ENCODE measurements around the gene GPANK1.
A peak's percentile ranks its signal among the peaks of the same experiment; 100 is the strongest.

GPANK1 gene

DNA sequence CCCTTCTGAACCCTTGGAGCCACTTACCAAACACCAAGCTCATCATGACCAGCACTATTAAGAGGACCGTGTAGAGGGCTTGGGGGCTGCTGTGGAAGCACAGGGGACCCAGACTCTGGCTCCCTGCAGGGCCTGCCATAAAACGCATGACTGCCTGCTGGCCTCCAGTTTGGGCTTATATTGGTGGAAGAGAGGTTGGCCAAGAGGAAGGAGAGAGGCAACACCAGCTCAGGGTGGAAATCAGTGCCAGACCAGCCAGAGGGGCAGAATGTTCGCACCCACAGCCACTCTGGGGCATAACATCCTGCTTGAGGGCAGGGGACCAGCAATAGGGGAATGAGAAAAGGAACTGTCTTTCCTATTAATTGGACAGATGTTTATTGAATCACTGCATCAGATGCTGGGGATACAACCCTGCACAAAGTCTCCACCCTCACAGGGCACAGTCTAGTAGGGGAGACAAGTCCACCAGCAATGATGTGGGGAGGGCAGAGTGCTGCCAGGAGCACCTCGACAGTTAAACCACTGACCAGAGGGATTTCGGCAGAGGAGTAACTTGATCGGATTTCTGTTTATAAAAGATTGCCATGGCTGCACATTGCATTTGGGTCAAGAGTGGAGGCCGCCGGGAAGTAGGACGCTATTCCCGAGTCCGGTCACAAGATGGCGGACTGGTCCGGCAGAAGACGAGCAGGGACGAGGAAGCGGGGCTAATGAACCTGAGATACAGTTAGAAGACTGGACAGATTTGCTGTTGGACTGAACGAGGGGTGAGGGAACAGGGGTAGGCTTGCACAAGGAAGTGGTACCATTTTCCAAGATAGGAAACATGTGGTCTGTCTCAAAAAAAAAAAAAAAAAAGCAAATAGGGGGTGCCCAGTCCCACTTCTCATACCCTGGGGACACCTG, 15.7 kb upstream of the GPANK1 start, which contains the start of gene LY6G5C:
TSS of gene LY6G5C (minus strand) at position 842 of the 909 bp plus-strand sequence. CDS start at position 148, 694 bp downstream.
- H3K9ac ChIP-seq (ENCODE audit: low read depth in 1 of 2, low read length in 2 of 2), result peak within 1 kb of the TSS; percentile 62 to 89
- H3K9me3 ChIP-seq (ENCODE audit: control insufficient read depth in 1 of 2, low read length in 2 of 2), result no peaks in the 10 kb centered on the region
- peak within 1 kb of the TSS; percentile 66 to 75 for H3K4me3 ChIP-seq (ENCODE audit: low read depth in 1 of 2, low read length in 2 of 2)
- peaks cover 3 to 6% of the 10 kb centered on the region in 2 donors for H3K36me3 ChIP-seq (ENCODE audit: control insufficient read depth in 1 of 2, insufficient read depth in 2 of 2, low read length in 2 of 2)
- H3K27me3 ChIP-seq (ENCODE audit: control insufficient read depth in 1 of 2, insufficient read depth in 2 of 2, low read length in 2 of 2), result no peaks in the 10 kb centered on the region
- H3K27ac ChIP-seq (ENCODE audit: low read depth, low read length), result peak within 1 kb of the TSS; percentile 63
- H3K4me1 ChIP-seq (ENCODE audit: control insufficient read depth in 1 of 2, insufficient read depth in 2 of 2, low read length in 2 of 2), result peaks cover 11 to 16% of the 10 kb centered on the region in 2 donors

DNA sequence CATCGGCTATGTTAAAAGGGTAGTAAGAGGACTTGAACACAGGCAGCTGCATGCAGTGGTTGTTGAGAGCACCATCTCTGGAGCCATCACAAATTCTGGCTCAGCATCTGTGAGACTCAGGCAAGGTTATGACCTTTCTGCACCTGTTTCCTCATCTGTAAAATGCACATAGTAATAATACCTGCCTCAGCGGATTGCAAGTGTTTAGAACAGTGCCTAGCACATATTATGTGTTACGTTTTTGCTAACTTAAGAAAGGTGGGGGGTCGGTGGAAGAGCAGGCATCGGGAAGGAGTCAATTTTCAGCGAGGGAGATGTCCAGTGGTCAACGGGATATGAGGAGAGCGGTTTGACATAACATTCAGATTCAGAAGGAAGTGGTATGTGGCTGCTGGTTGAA, 13.2 kb upstream of the GPANK1 start:
- Histone ChIP-seq H3K9me3 (ENCODE audit: control insufficient read depth in 1 of 2, low read length in 2 of 2) (no peaks in the 10 kb centered on the region), H3K27me3 (ENCODE audit: control insufficient read depth in 1 of 2, insufficient read depth in 2 of 2, low read length in 2 of 2) (no peaks in the 10 kb centered on the region), H3K9ac (ENCODE audit: low read depth in 1 of 2, low read length in 2 of 2) (no peak overlapping the region), H3K4me1 (ENCODE audit: control insufficient read depth in 1 of 2, insufficient read depth in 2 of 2, low read length in 2 of 2) (peaks cover 10 to 11% of the 10 kb centered on the region in 2 donors), H3K4me3 (ENCODE audit: low read depth in 1 of 2, low read length in 2 of 2) (no peak overlapping the region), H3K36me3 (ENCODE audit: control insufficient read depth in 1 of 2, insufficient read depth in 2 of 2, low read length in 2 of 2) (peaks cover 3 to 11% of the 10 kb centered on the region in 2 donors), H3K27ac (ENCODE audit: low read depth, low read length) (no peak overlapping the region)

DNA sequence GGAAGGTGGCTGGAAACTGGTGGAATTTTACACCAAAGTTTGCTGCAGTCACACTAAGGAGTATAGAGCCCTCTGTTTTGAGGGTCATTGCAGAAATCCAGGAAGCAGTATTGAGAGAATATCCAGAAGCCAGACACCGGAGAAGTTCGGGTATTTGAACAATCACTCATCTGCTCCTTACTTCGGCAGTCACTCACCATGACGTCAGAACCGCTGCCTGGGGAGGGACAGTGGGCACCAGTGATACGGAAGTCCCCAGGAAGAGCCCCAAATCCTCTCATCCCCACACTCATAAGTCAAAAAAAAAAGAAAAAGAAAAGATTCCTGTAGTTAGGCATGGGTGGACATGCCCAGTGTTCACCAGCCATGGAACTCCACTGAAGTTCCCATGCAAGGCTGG, 12.1 kb upstream of the GPANK1 start:
- Histone ChIP-seq H3K27ac (ENCODE audit: low read depth, low read length) (no peak overlapping the region), H3K9ac (ENCODE audit: low read depth in 1 of 2, low read length in 2 of 2) (no peak overlapping the region), H3K4me1 (ENCODE audit: control insufficient read depth in 1 of 2, insufficient read depth in 2 of 2, low read length in 2 of 2) (peaks cover 10 to 11% of the 10 kb centered on the region in 2 donors)

DNA sequence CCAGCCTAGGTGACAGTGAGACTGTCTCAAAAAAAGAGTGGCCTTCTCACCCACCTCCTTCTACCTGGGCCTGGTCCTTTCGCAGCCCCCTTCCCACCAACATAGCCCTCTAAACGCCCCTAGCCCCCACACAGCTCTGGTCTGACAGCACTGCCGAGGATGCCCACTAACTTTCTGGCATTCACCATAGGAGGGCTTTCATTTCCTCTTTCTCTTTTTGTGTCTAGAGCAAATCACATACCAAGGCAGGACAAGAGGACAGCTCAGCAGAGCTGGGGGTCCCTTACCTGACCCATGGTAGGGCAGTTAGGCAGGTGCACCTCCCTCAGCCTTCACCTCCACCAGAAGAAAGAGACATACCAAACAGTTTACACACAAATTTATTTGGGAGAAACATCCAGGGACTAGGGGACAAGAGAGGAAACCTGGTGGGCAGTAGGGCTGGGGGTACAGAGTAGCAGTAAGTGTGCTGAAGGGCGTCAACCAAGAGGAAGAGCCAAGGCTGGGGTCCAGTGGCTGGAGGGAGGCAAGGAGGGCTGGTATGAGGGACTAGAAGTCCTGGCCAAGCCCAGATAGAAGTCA, 11.6 kb upstream of the GPANK1 start:
- Histone ChIP-seq H3K27ac (ENCODE audit: low read depth, low read length) (no peak overlapping the region), H3K4me3 (ENCODE audit: low read depth in 1 of 2, low read length in 2 of 2) (no peak overlapping the region), H3K36me3 (ENCODE audit: control insufficient read depth in 1 of 2, insufficient read depth in 2 of 2, low read length in 2 of 2) (peaks cover 12 to 24% of the 10 kb centered on the region in 2 donors), H3K27me3 (ENCODE audit: control insufficient read depth in 1 of 2, insufficient read depth in 2 of 2, low read length in 2 of 2) (no peaks in the 10 kb centered on the region), H3K9me3 (ENCODE audit: control insufficient read depth in 1 of 2, low read length in 2 of 2) (no peaks in the 10 kb centered on the region), H3K9ac (ENCODE audit: low read depth in 1 of 2, low read length in 2 of 2) (no peak overlapping the region), H3K4me1 (ENCODE audit: control insufficient read depth in 1 of 2, insufficient read depth in 2 of 2, low read length in 2 of 2) (peaks cover 6 to 7% of the 10 kb centered on the region in 2 donors)

More for the DNA sequence above, 12.1 kb upstream of the GPANK1 start:
- no peaks in the 10 kb centered on the region for H3K9me3 ChIP-seq (ENCODE audit: control insufficient read depth in 1 of 2, low read length in 2 of 2)
- H3K36me3 ChIP-seq (ENCODE audit: control insufficient read depth in 1 of 2, insufficient read depth in 2 of 2, low read length in 2 of 2), result peaks cover 7 to 19% of the 10 kb centered on the region in 2 donors
- no peaks in the 10 kb centered on the region for H3K27me3 ChIP-seq (ENCODE audit: control insufficient read depth in 1 of 2, insufficient read depth in 2 of 2, low read length in 2 of 2)
- H3K4me3 ChIP-seq (ENCODE audit: low read depth in 1 of 2, low read length in 2 of 2), result no peak overlapping the region

DNA sequence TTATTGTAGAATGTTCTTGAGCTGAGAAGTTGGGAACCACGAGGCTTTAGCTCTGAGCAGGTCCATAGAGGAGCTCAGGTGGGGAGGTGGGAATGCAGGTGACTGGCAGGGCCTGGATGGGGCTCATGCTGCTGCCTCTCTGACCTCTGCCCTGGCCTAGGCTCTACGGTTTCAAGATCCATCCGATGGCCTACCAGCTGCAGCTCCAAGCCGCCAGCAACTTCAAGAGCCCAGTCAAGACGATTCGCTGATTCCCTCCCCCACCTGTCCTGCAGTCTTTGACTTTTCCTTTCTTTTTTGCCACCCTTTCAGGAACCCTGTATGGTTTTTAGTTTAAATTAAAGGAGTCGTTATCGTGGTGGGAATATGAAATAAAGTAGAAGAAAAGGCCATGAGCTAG, 4.9 kb upstream of the GPANK1 start, which contains the start of gene LY6G5B:
TSS of gene LY6G5B (plus strand) at position 301 of the 400 bp plus-strand sequence. CDS start 975 bp downstream, outside the sequence.
- H3K4me1 ChIP-seq (ENCODE audit: control insufficient read depth in 1 of 2, insufficient read depth in 2 of 2, low read length in 2 of 2), result peaks cover 7 to 17% of the 10 kb centered on the region in 2 donors
- no peak within 1 kb of the TSS for H3K4me3 ChIP-seq (ENCODE audit: low read depth in 1 of 2, low read length in 2 of 2)
- no peaks in the 10 kb centered on the region for H3K27me3 ChIP-seq (ENCODE audit: control insufficient read depth in 1 of 2, insufficient read depth in 2 of 2, low read length in 2 of 2)
- no peaks in the 10 kb centered on the region for H3K9me3 ChIP-seq (ENCODE audit: control insufficient read depth in 1 of 2, low read length in 2 of 2)
- no peak within 1 kb of the TSS for H3K9ac ChIP-seq (ENCODE audit: low read depth in 1 of 2, low read length in 2 of 2)
- no peak within 1 kb of the TSS for H3K27ac ChIP-seq (ENCODE audit: low read depth, low read length)
- H3K36me3 ChIP-seq (ENCODE audit: control insufficient read depth in 1 of 2, insufficient read depth in 2 of 2, low read length in 2 of 2), result peaks cover 52 to 62% of the 10 kb centered on the region in 2 donors

DNA sequence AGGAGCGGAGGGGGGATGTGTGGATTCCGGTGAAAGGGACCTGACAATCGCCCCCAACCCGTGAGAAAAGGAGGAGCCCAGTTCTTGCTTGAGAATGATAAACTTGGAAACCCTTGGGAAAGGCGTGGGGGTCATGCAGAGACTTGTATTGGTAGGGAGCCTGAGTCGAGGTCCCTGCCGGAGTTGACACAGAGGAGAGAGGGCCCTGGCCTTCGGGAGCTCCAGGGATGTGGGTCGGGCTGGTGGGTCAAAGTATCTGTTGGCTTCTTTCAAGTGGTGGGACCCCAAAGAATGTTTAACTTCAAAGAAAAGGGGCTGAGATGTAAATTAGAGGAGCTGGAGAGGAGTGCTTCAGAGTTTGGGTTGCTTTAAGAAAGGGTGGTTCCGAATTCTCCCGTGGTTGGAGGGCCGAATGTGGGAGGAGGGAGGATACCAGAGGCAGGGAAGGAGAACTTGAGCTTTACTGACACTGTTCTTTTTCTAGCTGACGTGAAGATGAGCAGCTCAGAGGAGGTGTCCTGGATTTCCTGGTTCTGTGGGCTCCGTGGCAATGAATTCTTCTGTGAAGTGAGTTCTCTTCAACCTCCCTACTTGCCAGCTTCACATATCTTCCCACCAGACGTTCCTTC, 1.7 kb upstream of the GPANK1 start:
- peak overlapping the region; percentile 92 to 94 for H3K9ac ChIP-seq (ENCODE audit: low read depth in 1 of 2, low read length in 2 of 2)
- no peaks in the 10 kb centered on the region for H3K27me3 ChIP-seq (ENCODE audit: control insufficient read depth in 1 of 2, insufficient read depth in 2 of 2, low read length in 2 of 2)
- peaks cover 45 to 50% of the 10 kb centered on the region in 2 donors for H3K36me3 ChIP-seq (ENCODE audit: control insufficient read depth in 1 of 2, insufficient read depth in 2 of 2, low read length in 2 of 2)
- peaks cover 34 to 48% of the 10 kb centered on the region in 2 donors for H3K4me1 ChIP-seq (ENCODE audit: control insufficient read depth in 1 of 2, insufficient read depth in 2 of 2, low read length in 2 of 2)
- H3K27ac ChIP-seq (ENCODE audit: low read depth, low read length), result peak overlapping the region; percentile 77
- peak overlapping the region; percentile 89 to 91 for H3K4me3 ChIP-seq (ENCODE audit: low read depth in 1 of 2, low read length in 2 of 2)
- no peaks in the 10 kb centered on the region for H3K9me3 ChIP-seq (ENCODE audit: control insufficient read depth in 1 of 2, low read length in 2 of 2)

DNA sequence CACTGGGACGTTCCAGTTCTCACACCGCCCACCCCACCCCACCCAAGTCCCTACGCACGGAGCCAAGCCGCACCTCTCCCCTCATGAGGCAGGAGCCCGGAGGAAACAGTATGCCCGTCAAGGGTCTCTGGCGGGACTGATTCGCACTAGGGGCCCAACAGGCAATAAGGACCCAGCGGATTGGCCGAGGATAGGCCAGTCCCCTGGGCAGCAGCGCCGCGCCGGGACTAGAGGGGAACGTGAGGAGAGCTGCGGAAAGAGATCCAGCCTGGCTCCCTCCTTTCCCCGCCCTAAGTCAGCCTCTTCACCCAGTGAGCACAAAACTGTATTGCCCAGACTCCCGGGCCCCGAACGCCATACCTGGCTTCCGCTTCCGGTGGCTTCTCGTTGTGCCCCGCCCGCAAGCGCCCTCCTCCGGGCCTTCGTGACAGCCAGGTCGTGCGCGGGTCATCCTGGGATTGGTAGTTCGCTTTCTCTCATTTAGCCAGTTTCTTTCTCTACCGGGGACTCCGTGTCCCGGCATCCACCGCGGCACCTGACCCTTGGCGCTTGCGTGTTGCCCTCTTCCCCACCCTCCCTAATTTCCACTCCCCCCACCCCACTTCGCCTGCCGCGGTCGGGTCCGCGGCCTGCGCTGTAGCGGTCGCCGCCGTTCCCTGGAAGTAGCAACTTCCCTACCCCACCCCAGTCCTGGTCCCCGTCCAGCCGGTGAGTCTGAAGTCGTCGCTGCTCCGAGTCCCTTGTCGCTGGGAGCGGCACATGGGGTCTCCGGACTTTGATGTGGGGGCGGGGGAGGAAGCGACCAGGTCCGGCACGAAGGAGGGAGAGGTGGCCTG, 922 bp upstream of the GPANK1 start, which contains the start of gene CSNK2B:
TSS of gene CSNK2B (plus strand) at position 580 of the 836 bp plus-strand sequence. CDS start 752 bp downstream, outside the sequence.
- Histone ChIP-seq H3K4me1 (ENCODE audit: control insufficient read depth in 1 of 2, insufficient read depth in 2 of 2, low read length in 2 of 2) (peaks cover 39 to 54% of the 10 kb centered on the region in 2 donors), H3K9ac (ENCODE audit: low read depth in 1 of 2, low read length in 2 of 2) (peak within 1 kb of the TSS; percentile 92 to 94), H3K27me3 (ENCODE audit: control insufficient read depth in 1 of 2, insufficient read depth in 2 of 2, low read length in 2 of 2) (no peaks in the 10 kb centered on the region), H3K9me3 (ENCODE audit: control insufficient read depth in 1 of 2, low read length in 2 of 2) (no peaks in the 10 kb centered on the region), H3K27ac (ENCODE audit: low read depth, low read length) (peak within 1 kb of the TSS; percentile 97), H3K36me3 (ENCODE audit: control insufficient read depth in 1 of 2, insufficient read depth in 2 of 2, low read length in 2 of 2) (peaks cover 37 to 42% of the 10 kb centered on the region in 2 donors), H3K4me3 (ENCODE audit: low read depth in 1 of 2, low read length in 2 of 2) (peak within 1 kb of the TSS; percentile 89 to 92)

DNA sequence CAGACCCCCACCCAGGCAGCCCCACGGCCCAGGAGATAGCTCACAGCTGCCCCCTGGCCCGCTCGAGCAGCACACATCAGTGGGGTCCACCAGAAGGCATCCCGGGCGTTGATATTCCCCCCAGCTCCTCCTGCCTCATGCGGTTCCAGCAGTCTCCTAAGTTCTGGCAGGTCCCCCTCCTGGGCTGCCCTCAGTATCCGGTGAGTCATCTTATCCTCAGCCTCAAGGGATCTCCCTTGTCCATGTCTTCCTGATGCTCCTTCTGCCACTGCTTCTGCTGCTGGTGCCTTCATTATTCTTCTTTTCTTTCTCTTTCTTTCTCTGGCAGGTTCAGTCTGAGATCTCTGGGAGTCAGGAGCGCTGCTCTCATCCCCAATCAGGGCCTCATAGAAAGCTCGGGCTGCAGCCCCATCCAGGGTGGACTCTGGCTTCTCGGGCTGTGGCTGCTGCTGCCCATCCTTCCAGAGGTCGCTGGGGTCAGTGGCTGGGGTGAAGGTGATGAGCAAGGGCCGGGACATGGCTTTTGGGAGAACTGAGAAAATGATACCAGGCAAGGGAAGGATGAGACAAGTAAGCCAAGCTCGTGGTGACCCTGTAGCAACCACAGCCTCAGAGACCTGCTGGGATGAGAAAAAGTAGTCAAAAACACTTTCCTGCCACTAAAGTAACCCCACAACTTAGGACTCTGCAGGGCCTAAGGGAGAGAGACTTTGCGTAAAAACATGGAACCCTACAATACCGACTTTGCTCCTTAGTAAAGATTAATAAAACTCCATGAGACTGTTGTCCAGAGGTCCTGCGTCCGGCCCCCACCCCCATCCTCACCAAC, 622 bp downstream of the GPANK1 start:
- Histone ChIP-seq H3K36me3 (ENCODE audit: control insufficient read depth in 1 of 2, insufficient read depth in 2 of 2, low read length in 2 of 2) (peaks cover 24 to 27% of the 10 kb centered on the region in 2 donors), H3K9ac (ENCODE audit: low read depth in 1 of 2, low read length in 2 of 2) (peak overlapping the region; percentile 80 to 94), H3K9me3 (ENCODE audit: control insufficient read depth in 1 of 2, low read length in 2 of 2) (no peaks in the 10 kb centered on the region), H3K4me1 (ENCODE audit: control insufficient read depth in 1 of 2, insufficient read depth in 2 of 2, low read length in 2 of 2) (peaks cover 43 to 66% of the 10 kb centered on the region in 2 donors), H3K4me3 (ENCODE audit: low read depth in 1 of 2, low read length in 2 of 2) (peak overlapping the region; percentile 89 to 92), H3K27me3 (ENCODE audit: control insufficient read depth in 1 of 2, insufficient read depth in 2 of 2, low read length in 2 of 2) (no peaks in the 10 kb centered on the region), H3K27ac (ENCODE audit: low read depth, low read length) (peak overlapping the region; percentile 97)
